ENCODE results near the gene ATL2.
"Not testable (repeated sequence)": the region's sequence is repeated elsewhere in the genome, so short reads cannot be mapped to it uniquely, and the experiment has no call there.

Gene ATL2

DNA sequence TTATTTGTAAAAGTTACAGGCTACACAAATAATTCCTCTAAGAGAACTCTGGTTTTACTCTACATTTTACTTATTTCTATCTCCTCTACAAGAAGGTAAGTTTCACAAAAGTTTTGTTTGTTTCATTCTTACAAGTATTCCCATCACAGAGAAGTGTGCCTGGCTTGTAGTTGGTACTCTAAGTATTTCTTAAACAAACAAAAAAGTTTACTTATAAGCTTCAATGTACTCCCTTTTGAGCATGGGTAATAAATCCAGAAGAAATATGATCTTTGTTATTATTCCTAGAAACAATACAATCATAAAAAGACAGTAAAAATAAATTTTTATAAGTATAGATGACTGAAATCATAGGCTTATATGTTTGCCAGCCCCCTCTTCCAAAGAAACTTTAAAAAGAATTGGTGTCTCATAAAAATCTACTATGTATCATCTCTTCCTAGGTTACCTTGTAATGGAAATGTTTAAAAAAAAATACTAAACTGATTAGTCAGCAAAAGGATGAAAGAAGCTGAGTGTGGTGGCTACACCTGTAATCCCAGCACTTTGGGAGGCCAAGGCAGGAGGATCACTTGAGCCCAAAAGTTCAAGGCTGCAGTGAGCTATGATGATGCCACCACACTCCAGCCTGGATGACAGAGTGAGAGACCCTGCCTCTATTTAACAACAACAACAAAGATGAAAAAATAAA is 54.7 kb downstream of the ATL2 start:
- DNase-seq = no peak

- DNase-seq = not testable (repeated sequence)
Observed at GRCh38 chr2:38319240-38319639, 57.8 kb downstream of the ATL2 start.

GRCh38 chr2:38317725-38318124 is 59.3 kb downstream of the ATL2 start:
- peak; percentile 15 for DNase-seq

GRCh38 chr2:38315707-38316333 is 61.3 kb downstream of the ATL2 start:
- DNase-seq = peak; percentile 56

GRCh38 chr2:38308821-38309220 is 68.3 kb downstream of the ATL2 start:
- no peak for DNase-seq

DNA sequence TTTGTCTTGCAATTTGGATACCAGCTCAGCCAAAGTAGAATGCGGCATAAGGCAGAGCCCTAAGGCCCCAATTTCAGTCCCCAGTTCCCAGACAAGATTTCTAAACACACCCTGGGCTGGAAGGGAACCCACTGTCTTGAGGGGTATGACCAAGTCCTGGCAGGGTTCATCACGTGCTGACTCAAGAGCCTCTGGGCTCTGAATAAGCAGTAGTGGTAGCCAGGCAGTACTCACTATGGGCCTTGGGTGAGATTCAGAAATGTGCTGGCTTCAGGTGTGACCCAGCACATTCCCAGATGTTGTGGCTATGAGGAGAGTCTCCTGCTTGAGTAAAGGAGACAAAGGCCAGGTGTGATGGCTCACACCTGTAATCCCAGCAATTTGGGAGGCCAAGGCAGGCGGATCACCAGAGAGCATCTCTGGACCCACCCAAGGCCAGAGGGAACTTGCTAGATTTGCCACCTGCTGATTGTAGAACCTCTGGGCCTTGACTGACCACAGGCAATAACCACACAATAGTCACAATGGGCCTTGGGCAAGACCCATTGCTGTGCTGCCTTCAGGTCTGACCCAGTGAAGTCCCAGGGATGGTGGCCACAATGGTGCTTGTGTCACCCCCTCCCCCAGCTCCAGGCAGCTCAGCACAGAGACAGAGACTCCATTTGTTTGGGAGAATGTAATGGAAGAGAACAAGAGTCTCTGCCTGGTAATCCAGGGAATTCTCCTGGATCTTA is 74.9 kb downstream of the ATL2 start:
- no peak for DNase-seq

- peak; percentile 5 for DNase-seq
Observed at GRCh38 chr2:38301340-38301968, 75.6 kb downstream of the ATL2 start.

DNA sequence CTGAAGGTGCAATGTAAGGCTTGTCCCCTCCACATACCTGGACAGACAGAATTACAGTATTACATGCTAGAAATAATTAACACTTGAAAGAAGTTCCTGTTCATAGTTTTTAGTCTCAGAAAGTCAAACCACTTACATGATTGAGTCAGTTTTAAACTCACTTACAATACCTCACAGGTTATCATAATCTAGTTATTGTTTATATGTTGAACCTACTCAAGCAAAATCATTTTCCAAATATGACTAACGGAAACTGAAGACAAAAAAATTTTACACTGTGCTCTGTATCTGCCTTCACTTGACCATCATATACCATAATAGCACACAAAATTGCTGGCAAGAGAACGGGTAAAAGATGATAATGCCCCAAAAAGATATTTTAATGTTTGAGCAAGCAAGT is 78.5 kb downstream of the ATL2 start:
- no peak for DNase-seq

DNA sequence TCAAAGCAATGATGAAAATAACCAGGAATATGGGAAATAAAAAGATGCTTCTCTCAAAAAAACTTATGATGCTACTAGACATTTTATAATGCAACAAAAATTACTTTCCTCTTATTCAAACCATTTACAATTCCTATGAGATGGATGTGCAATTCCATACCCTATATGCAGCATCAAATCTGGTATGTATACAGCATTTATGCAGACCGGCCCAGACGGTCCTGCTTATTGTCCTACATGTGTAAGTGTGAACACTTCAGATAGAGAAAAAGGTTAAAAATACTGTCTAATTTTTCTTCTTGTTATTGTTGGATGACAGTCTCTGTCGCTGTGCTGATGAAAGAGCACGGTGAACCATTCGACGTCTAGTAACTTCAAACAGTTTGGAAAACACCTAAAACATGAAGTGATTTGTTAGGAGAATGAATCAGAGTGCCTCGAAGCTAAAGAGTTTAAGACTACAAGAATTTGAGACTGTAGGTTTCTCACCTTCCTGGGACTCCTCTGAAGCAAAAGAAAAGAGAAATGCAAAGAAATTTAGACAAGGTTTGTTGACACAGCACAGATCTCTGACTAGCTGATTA is 80.8 kb downstream of the ATL2 start:
- no peak for DNase-seq

DNA sequence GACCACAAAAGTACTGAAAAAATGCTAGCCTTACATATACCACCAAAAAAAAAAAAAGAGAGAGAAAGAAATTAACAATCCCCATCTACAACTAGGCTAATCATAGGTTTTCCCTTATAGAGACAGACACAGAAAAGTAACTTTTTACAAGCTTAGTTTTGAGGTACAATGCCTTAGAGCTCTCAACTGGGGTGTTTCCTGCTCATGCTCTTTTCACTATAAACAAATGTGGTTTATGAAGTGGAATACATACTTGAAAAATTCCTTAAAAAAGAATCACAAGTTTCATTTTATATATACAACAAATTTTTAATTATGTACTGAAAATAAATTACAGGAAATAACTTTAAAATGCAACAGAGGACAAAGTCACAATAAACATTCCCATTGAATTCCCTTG is 82.5 kb downstream of the ATL2 start:
- no peak for DNase-seq

GRCh38 chr2:38293152-38293865 is 83.8 kb downstream of the ATL2 start:
- DNase-seq = no peak

DNA sequence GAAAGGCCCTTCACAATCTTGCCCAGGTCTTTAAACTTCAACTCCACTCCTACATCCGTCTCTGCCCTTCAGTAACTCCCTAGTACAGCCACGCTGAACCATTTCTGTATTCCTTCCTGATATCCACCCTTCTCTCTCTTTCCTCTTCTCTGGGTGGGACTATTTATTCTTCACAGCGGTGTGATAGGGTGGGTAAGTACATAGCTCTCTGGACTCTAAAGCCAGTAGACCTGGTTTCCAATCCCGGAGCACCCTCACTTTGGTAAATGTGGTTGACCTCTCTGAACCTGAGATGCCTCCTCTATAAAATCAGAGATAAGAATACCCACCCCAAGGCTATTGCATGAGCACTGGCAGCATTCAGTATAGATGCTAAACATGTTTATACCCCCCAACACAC is 86.7 kb downstream of the ATL2 start:
- no peak for DNase-seq

GRCh38 chr2:38284971-38285370 is 92.1 kb downstream of the ATL2 start:
- peak; percentile 52 for DNase-seq

DNA sequence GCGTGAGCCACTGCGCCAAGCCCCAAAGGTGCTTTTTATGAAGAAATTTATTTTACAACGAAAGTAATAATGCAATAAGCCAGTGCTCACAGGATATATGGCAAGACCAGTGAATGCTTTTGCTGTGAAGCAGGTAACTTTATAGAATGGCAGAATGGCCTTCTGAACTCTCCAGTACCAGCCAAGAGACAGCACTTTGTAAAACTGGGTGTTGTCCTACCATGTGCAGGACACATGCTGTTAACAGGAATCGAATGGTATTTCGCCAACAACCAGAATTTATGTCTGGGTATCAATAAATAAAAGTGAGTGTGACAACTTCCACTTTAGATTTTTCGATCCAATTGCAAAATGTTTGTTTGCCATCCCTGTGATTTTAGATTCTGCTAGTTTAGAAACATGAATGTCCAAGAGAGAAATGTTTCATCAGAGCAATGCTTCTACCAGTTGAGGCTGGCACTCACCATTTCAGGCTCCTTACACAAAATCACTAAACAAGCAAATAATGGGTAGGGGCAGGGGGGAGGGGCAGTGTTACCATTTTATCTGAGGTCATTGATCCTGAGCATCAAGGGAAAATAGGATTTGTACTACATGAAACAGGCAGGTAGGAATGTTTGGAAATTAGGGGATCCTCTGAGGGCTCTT is 95.9 kb downstream of the ATL2 start:
- no peak for DNase-seq

DNA sequence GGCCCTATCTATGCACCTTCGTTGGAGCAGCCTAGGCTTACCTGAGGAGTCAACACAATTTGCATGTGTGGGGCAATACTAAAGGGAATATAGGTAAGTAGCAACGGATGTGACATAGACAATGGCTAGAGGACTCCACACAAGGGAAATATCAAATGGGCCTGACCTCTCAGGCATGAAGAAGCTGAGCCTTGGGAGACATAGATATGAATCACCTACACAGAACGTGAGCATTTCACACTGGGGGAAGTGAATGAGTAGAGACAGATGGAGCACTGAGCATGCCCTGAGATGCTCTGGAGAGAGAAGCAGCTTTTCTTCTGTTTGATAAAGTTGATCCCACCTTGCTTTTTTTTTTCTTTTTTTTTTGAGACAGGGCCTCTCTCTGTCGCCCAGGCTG is 97.9 kb downstream of the ATL2 start:
- DNase-seq = no peak

DNA sequence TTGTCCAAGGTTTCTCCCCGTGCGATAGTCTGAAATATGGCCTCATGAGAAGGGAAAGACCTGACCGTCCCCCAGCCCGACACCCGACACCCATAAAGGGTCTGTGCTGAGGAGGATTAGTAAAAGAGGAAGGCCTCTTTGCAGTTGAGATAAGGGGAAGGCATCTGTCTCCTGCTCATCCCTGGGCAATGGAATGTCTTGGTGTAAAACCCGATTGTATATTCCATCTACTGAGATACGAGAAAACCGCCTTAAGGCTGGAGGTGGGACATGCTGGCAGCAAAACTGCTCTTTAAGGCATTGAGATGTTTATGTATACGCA is 99.0 kb downstream of the ATL2 start:
- not testable (repeated sequence) for DNase-seq

GRCh38 chr2:38277245-38278116 is 99.6 kb downstream of the ATL2 start:
- DNase-seq = peak; percentile 63

GRCh38 chr2:38274286-38275276 is 102.5 kb downstream of the ATL2 start:
- peak; percentile 74 for DNase-seq

GRCh38 chr2:38271697-38272096 is 105.4 kb downstream of the ATL2 start:
- DNase-seq = no peak

DNA sequence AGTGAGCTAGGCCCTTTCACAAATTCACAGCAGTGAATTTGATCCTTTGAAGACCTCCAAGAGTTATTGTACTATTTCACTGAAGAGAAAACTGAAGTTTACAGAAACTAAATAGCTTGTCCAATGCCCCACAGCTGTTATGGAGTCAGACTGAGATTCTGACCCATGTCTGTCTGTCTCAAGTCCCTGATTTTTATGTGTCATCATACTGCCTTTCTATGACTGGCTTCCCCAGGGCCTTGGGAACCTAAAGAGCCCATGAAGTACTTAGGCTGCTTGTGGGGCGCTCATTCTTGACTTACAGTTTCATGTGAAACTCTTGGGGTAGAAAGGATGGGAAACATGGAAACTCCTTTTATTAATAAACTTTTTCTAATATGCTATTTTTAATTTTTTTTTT is 107.7 kb downstream of the ATL2 start:
- DNase-seq = no peak
